ENCODE measurements around the gene C10orf71. TPM values are rescaled to one million over a fixed set of nuclear protein-coding genes. Genes with fewer than 3 reads are reported as not detected.

Gene C10orf71
- total RNA-seq, 4 donors from 2014 or later: not detected

DNA sequence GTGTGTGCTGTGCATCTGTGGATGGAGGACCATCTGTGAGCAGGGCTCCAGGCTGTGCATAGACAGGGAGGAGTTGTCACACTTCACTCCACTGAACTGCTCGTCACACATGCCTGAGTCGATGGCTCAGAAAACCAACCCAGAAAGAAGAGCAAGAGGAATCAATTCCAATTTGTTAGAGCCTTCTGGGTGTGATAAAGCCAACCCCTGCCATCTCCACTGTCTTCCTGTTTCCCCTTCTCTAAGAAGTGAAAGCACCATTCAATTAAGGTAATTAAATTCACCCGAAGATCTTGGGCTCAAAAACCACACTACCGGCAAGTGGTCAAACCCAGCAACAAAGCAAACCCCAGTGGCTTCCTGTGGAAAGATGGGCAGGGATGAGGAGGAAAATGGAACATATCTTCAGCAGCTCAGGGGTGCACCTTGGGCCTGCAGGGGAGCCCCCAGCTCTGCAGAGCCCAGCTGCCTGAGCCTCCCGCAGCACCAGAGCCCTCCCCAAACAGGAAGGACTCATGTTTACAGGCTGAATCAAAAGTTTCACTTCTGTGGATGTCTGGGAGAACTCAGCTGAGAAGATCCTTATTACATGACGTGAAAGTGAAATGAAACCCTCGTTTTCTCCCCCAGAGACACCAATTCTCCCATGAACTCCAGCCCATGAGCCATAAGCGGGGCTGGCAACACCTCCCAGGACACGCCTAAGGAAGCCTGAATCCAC, 10.9 kb downstream of the C10orf71 start:
- TF ChIP-seq, protein P1, sequence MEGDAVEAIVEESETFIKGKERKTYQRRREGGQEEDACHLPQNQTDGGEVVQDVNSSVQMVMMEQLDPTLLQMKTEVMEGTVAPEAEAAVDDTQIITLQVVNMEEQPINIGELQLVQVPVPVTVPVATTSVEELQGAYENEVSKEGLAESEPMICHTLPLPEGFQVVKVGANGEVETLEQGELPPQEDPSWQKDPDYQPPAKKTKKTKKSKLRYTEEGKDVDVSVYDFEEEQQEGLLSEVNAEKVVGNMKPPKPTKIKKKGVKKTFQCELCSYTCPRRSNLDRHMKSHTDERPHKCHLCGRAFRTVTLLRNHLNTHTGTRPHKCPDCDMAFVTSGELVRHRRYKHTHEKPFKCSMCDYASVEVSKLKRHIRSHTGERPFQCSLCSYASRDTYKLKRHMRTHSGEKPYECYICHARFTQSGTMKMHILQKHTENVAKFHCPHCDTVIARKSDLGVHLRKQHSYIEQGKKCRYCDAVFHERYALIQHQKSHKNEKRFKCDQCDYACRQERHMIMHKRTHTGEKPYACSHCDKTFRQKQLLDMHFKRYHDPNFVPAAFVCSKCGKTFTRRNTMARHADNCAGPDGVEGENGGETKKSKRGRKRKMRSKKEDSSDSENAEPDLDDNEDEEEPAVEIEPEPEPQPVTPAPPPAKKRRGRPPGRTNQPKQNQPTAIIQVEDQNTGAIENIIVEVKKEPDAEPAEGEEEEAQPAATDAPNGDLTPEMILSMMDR (IDR thresholded peaks at IDR 0.05; ENCODE audit: low read depth): no peak

DNA sequence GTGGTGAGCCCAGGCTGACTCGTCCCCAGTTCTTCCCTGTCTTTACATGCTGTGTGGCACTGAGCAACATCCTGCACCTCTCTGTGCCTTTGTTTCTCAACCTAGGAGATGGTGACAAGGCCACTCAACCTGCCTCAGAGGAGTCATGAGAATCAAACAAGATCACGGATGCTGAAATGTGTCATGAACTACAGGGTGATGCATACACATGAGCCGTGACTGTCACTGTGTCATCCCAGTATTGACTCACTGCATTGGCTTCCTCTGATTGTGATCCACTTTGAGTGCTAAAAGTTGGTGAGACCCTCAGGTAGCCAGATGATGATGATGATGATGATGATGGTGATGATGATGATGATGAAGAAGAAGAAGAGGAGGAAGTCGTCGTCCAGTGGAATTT, 11.5 kb downstream of the C10orf71 start:
- TF ChIP-seq, protein P1 (IDR thresholded peaks at IDR 0.05; ENCODE audit: low read depth): no peak

DNA sequence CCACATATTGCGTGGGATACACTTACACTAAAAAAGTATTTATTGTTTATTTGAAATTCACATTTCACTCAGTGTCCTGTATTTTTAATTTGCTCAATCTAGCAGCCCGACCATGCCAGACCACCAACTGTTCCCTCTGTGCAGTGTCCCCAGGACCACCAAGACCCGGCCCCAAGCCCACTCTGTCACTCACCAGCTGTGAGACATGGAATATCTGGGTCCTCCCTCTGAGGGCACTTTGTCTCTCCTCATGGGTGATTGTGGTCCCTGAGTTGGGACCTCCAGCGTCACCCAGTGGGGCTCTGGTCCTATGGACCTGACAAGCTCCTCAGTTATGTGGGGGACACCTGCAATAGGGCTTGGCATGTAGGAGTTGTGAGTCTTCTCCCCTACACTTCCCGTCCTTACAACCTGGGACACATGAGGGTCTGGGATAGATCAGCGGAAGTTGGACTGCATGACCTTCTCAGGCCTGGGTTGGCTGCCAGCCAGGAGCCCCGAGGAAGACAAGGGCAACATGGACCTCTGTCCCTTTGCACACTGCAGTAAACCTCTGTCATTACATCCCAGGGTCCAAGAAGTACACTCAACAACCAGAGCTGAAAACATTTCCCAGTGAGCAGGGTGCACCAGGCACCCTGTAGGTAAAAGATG, 12.1 kb downstream of the C10orf71 start:
- TF ChIP-seq, protein P1 (IDR thresholded peaks at IDR 0.05; ENCODE audit: low read depth): no peak

DNA sequence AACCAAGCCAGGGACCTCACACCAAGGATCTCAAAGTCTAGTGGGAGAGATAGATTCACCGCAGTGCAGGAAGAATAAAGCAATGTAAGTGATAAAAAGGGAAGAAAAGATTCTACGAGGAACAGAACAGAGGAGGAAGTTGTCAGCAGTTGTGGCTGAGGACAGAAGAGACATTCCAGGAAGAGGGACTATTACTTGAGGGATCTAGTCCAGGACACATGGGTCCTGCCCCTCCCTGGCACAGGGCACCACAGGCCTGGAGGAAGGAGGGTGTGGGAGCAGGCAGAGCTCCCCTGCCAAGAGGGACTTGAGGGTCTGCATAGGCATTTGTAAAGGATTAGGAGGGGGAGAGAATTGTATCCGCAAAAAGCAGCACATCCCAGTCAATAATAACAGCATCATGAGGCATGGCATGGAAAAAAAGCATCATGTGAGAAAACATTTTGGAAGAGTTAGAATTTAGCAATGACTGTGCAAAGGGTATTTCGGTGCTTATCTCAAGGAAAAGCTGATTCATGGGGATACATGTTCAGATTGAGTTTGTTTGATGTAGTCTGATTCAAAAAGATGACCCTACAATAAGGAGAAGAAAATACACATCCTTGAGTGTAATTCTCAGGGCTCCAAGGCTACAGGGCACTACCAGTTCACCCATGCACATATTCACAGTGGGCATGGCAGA, 12.7 kb downstream of the C10orf71 start:
- TF ChIP-seq, protein P1 (IDR thresholded peaks at IDR 0.05; ENCODE audit: low read depth): no peak

DNA sequence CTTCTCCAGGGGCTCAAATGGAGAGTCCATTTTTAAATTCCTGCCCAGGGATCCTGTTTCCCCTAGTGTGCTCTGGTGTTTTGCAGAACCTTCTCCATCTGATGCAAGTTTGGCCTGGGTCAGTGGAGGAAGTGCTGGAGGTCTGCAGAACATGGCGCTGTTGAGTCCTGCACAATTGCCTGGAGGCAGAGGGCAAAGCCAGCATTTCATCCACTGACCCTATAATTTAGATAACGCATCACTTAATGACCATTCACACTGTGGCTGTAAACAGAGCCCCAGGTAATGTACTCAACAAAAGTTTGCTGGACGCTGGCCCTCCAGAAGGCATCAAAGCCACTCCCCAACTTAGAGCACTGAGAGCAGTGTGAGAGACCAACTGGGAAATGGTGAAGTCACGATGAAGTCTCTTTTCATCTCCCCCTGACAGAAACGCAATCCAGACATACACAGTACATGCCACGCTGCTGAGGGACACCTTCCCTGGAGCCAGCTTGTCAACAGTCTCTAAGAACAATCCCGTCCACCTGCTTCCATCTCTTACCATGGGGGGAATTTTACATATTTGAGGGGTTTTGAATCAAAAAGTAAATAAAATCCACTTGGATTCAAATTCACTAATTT, 13.4 kb downstream of the C10orf71 start:
- TF ChIP-seq, protein P1 (IDR thresholded peaks at IDR 0.05; ENCODE audit: low read depth): no peak

DNA sequence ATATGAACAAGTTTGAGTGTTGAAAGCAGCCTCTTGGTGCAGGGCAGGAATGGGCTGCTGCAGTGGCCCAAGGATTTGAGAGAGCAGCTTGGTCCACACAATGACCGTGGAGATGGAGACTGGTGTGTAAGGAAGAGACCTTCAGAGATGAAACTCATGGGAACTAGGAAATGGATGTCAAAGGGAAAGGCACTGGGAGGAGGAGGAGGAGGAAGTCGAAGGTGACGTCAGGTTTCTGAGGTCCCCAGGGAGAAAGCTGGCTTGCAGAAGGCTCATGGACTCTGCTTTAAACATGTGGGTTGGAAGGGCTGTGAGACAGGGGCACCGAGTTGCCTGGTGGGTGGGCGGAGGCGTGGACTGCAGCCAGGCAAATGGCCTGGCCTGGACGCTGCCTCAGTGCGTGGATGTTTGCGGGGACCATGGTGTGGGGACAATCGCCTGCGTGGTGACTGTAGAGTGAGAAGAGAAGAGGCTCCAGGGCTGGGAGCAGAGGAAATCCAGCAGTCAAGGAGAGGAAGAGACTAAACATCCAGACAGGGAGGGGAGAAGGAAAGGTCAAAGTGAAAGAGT, 14.6 kb downstream of the C10orf71 start:
- TF ChIP-seq, protein P1 (IDR thresholded peaks at IDR 0.05; ENCODE audit: low read depth): no peak
